ENCODE measurements around the gene HOXD13. TPM values are rescaled to one million over a fixed set of nuclear protein-coding genes. Genes with fewer than 3 reads are reported as not detected.

The HOXD13 gene
- total and polyA plus RNA-seq, 2 experiments from 2014 or later: not detected

- TF ChIP-seq, protein P1, sequence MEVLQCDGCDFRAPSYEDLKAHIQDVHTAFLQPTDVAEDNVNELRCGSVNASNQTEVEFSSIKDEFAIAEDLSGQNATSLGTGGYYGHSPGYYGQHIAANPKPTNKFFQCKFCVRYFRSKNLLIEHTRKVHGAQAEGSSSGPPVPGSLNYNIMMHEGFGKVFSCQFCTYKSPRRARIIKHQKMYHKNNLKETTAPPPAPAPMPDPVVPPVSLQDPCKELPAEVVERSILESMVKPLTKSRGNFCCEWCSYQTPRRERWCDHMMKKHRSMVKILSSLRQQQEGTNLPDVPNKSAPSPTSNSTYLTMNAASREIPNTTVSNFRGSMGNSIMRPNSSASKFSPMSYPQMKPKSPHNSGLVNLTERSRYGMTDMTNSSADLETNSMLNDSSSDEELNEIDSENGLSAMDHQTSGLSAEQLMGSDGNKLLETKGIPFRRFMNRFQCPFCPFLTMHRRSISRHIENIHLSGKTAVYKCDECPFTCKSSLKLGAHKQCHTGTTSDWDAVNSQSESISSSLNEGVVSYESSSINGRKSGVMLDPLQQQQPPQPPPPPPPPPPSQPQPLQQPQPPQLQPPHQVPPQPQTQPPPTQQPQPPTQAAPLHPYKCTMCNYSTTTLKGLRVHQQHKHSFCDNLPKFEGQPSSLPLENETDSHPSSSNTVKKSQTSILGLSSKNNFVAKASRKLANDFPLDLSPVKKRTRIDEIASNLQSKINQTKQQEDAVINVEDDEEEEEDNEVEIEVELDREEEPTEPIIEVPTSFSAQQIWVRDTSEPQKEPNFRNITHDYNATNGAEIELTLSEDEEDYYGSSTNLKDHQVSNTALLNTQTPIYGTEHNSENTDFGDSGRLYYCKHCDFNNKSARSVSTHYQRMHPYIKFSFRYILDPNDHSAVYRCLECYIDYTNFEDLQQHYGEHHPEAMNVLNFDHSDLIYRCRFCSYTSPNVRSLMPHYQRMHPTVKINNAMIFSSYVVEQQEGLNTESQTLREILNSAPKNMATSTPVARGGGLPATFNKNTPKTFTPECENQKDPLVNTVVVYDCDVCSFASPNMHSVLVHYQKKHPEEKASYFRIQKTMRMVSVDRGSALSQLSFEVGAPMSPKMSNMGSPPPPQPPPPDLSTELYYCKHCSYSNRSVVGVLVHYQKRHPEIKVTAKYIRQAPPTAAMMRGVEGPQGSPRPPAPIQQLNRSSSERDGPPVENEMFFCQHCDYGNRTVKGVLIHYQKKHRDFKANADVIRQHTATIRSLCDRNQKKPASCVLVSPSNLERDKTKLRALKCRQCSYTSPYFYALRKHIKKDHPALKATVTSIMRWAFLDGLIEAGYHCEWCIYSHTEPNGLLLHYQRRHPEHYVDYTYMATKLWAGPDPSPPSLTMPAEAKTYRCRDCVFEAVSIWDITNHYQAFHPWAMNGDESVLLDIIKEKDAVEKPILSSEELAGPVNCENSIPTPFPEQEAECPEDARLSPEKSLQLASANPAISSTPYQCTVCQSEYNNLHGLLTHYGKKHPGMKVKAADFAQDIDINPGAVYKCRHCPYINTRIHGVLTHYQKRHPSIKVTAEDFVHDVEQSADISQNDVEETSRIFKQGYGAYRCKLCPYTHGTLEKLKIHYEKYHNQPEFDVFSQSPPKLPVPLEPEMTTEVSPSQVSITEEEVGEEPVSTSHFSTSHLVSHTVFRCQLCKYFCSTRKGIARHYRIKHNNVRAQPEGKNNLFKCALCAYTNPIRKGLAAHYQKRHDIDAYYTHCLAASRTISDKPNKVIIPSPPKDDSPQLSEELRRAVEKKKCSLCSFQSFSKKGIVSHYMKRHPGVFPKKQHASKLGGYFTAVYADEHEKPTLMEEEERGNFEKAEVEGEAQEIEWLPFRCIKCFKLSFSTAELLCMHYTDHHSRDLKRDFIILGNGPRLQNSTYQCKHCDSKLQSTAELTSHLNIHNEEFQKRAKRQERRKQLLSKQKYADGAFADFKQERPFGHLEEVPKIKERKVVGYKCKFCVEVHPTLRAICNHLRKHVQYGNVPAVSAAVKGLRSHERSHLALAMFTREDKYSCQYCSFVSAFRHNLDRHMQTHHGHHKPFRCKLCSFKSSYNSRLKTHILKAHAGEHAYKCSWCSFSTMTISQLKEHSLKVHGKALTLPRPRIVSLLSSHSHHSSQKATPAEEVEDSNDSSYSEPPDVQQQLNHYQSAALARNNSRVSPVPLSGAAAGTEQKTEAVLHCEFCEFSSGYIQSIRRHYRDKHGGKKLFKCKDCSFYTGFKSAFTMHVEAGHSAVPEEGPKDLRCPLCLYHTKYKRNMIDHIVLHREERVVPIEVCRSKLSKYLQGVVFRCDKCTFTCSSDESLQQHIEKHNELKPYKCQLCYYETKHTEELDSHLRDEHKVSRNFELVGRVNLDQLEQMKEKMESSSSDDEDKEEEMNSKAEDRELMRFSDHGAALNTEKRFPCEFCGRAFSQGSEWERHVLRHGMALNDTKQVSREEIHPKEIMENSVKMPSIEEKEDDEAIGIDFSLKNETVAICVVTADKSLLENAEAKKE (CRISPR knock-in tag; IDR thresholded peaks at IDR 0.05): no peak
- TF ChIP-seq STAT1 (IDR thresholded peaks at IDR 0.05; ENCODE audit: unreplicated experiment): no peak
These were observed 4.7 kb downstream of the HOXD13 start (continued) for GRCh38 chr2:176096986-176097819.

DNA sequence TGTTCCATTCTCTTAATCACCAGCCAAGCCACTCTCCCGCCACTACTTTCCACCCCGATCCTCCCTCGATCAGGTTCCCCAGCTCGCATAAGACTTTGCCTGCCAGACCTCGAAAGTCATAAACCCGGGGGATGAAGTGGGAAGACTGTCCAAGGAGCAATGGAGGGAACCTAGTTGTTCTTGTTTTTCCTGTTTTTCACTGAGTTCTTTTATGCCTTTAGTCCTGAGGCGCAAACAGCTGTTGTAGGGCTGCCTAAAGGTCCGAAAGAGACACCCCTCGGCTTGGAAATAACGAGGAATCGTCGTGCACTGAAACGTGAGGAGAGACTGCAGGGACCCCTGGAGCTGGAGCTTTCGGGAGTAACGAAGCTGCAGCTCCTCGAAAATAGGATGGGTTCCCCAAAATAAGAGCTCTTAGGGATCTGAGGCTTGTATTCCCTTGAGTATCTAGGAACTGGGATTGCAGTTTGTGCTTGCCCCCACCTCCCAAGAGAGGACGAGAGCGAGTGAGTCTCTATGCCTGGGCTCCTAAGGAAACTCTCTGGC is 5.4 kb downstream of the HOXD13 start:
- Mint-ChIP-seq H3K4me1 (peaks cover 42% of the 10 kb centered on the region), H3K27me3 (ENCODE audit: insufficient read depth, low read depth, poor library complexity) (peaks cover 99% of the 10 kb centered on the region), H3K27ac (no peak overlapping the region), H3K4me3 (peak overlapping the region; percentile 68), H3K36me3 (ENCODE audit: low read depth) (no peaks in the 10 kb centered on the region; the same call in 2 of the 3 replicates), H3K9me3 (no peaks in the 10 kb centered on the region)
- Histone ChIP-seq H3K27ac (ENCODE audit: low read depth) (no peak overlapping the region), H4K20me1 (replicated peaks; ENCODE audit: insufficient read depth) (peaks cover 38% of the 10 kb centered on the region), H3K4me1 (ENCODE audit: insufficient read depth) (peaks cover 57% of the 10 kb centered on the region), H3K4me2 (peak overlapping the region; percentile 94), H3K27me3 (ENCODE audit: insufficient read depth) (peaks cover 94% of the 10 kb centered on the region), H2AFZ (peak overlapping the region; percentile 7; the same call in 1 of the 2 replicates), H3K4me3 (peak overlapping the region; percentile 46), H3K79me2 (replicated peaks; ENCODE audit: insufficient read depth) (no peaks in the 10 kb centered on the region), H3F3A (replicated peaks; ENCODE audit: low read depth) (peaks cover 29% of the 10 kb centered on the region), H3K36me3 (ENCODE audit: insufficient read depth) (no peaks in the 10 kb centered on the region; the same call in 1 of the 2 replicates), H3K9me2 (ENCODE audit: insufficient read depth) (no peaks in the 10 kb centered on the region)
- no peak; the same call in 2 of the 3 replicates for ATAC-seq
- peak; percentile 60 for TF ChIP-seq EZH2phosphoT487 (IDR thresholded peaks at IDR 0.05; ENCODE audit: unreplicated experiment)
- 0 out of 4 replicates have a peak, but pooled peaks of 1 of the 2 experiments have one; percentile 5 for TF ChIP-seq CTCF (conservative IDR thresholded peaks at IDR 0.05; ENCODE audit: low read depth in 2 of 2)
- no peak for TF ChIP-seq NANOG (IDR thresholded peaks at IDR 0.05; ENCODE audit: borderline replicate concordance)
- peak; percentile 95 for TF ChIP-seq EZH2 (IDR thresholded peaks at IDR 0.05; ENCODE audit: low read depth, unreplicated experiment)
- no peak for DNase-seq (ENCODE audit: low spot score)
